ENCODE results near the gene GPX7.
A peak's percentile ranks its signal among the peaks of the same experiment; 100 is the strongest.

- TF ChIP-seq POLR2AphosphoS5 (IDR thresholded peaks at IDR 0.05; ENCODE audit: low read depth, low read length) (no peak), POLR2A (IDR thresholded peaks at IDR 0.05; ENCODE audit: low read depth, low read length) (no peak), TAF1 (IDR thresholded peaks at IDR 0.05; ENCODE audit: low read depth, low read length) (no peak), SPI1 (IDR thresholded peaks at IDR 0.05; ENCODE audit: low read depth, low read length) (peak; percentile 100), POU2F2 (IDR thresholded peaks at IDR 0.05; ENCODE audit: low read depth, low read length) (no peak; the same call in 1 of the 2 replicates), PAX5 (IDR thresholded peaks at IDR 0.05; ENCODE audit: insufficient read depth, low read length, severe bottlenecking) (peak; percentile 84)
Measured at GRCh38 chr1:52636721-52637695, 34.8 kb downstream of the GPX7 start.

Measured in GM12891 (cell line).